Measurements from ENCODE around the gene CPNE4. TPM values are rescaled to one million over a fixed set of nuclear protein-coding genes. Genes with fewer than 3 reads are reported as not detected.

CPNE4 gene
- total RNA-seq, 1 donor, result not detected

GRCh38 chr3:131561511-131561910 is 473.3 kb downstream of the CPNE4 start:
- peak; percentile 69 for DNase-seq (ENCODE audit: low read depth)
- TF ChIP-seq CTCF (IDR thresholded peaks at IDR 0.05; ENCODE audit: insufficient read depth, low read length), result no peak
- H3K4me3 ChIP-seq (ENCODE audit: low read depth, low read length), result no peak overlapping the region

DNA sequence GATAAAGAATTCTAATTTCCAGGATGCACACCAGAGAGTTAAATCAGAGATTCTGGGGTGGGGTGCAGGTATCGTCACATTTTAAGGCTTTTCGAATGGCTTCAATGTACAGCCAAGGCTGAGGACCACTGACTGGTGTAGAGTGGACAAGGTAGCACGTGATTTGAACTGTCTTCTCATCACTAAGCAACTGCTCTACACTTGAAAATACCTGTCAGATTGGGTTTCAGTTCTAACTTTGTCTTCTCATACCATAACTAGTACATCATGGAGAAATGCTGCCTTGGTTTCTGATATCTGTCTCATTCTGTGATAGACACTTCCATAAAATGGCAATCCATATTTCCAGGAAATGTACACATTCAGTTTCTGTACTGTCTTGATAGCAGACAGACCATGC is 474.0 kb downstream of the CPNE4 start:
- H3K4me3 ChIP-seq (ENCODE audit: low read depth, low read length), result no peak overlapping the region
- DNase-seq (ENCODE audit: low read depth), result no peak
- no peak for TF ChIP-seq CTCF (IDR thresholded peaks at IDR 0.05; ENCODE audit: insufficient read depth, low read length)

DNA sequence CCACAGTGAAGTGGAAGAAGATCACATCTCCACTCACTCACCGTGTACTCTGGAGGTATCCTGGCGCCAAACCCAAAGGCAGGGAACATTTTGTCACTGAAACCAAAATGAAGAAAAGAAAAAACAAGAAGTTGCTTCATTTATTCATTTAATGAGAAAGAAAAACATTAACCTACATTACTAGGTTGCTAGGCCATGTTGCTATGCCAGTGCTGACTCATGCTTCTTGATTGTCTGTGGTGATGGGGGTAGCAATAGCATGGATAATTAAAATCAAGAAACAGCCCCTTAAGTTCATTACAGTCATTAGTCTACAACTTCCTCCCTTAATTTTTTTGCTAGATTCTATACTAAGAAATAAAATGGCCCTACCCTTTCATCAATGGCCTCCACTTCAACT is 479.4 kb downstream of the CPNE4 start:
- TF ChIP-seq CTCF (IDR thresholded peaks at IDR 0.05; ENCODE audit: insufficient read depth, low read length), result no peak
- no peak for DNase-seq (ENCODE audit: low read depth)
- H3K4me3 ChIP-seq (ENCODE audit: low read depth, low read length), result no peak overlapping the region

DNA sequence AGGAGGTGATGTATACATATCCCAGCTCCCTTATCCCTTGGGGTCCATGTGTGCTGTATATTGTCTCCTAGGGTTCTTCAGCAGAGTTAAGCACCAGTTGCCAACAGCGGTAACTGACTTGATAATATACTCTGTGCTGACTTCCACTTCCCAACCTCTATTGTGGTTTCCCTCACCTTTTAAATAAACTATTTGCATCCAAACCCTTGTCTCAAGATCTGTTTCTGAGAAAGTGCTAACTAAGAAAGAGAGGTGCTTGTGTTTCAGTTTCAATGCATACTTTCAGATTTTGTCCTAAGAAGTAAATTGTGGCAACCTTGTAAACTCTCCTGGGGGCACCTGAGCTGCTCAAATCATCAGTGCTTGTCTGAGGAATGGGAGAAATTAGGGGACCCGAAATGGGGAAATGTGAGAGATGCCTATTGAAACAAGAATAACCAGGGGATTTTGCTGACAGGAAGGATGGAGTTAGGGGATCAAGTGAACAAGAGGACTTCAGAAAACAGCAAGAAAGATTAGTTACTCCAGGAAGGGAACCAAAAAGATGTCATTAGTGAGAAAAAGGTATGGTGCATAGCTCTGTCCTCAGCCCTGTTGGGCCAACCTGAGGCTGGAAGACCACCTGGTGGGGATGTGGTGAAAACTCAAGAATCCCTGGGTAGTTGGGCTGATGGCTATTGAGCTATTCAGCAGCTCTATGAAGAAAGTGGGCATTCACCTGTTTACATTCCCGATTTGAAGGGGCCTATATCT is 481.1 kb downstream of the CPNE4 start:
- DNase-seq (ENCODE audit: low read depth), result no peak
- no peak overlapping the region for H3K4me3 ChIP-seq (ENCODE audit: low read depth, low read length)
- no peak for TF ChIP-seq CTCF (IDR thresholded peaks at IDR 0.05; ENCODE audit: insufficient read depth, low read length)

- DNase-seq (ENCODE audit: low read depth), result peak; percentile 15
- H3K4me3 ChIP-seq (ENCODE audit: low read depth, low read length), result no peak overlapping the region
- TF ChIP-seq CTCF (IDR thresholded peaks at IDR 0.05; ENCODE audit: insufficient read depth, low read length), result no peak
These were observed 483.1 kb downstream of the CPNE4 start for GRCh38 chr3:131551761-131552160.

- no peak overlapping the region for H3K4me3 ChIP-seq (ENCODE audit: low read depth, low read length)
- no peak for DNase-seq (ENCODE audit: low read depth)
- TF ChIP-seq CTCF (IDR thresholded peaks at IDR 0.05; ENCODE audit: insufficient read depth, low read length), result no peak
These were observed 484.0 kb downstream of the CPNE4 start for GRCh38 chr3:131550562-131551465.
